Nephron (organoid): ENCODE results near the gene SLC25A40.

ENCODE experiments used
- H3K27ac Mint-ChIP-seq, 3 experiments: 2 replicates each; pipeline ENCODE4 v1.8.0; 2020; ENCODE audit warnings: mixed read lengths in 3 of 3, mild to moderate bottlenecking in 2 of 3, moderate library complexity in 1 of 3
- H3K27me3 Mint-ChIP-seq: 2 replicates; pipeline ENCODE4 v1.8.0; 2021; ENCODE audit warnings: low read depth, mild to moderate bottlenecking, moderate library complexity, mixed read lengths
- H3K36me3 Mint-ChIP-seq: 2 replicates; pipeline ENCODE4 v1.8.0; 2020; ENCODE audit warnings: low read depth, mixed read lengths
- H3K4me1 Mint-ChIP-seq: 2 replicates; pipeline ENCODE4 v1.8.0; 2020; ENCODE audit warnings: mixed read lengths
- H3K4me3 Mint-ChIP-seq, 3 experiments: 2 replicates each; pipeline ENCODE4 v1.8.0; 2020; ENCODE audit warnings: mild to moderate bottlenecking in 3 of 3, mixed read lengths in 3 of 3, moderate library complexity in 2 of 3
- H3K9me3 Mint-ChIP-seq: 2 replicates; pipeline ENCODE4 v1.8.0; 2020; ENCODE audit warnings: mixed read lengths
- TF ChIP-seq, protein P1 (sequence below), 3 experiments: fragments of 200-600 bp; sonication (generic); IDR thresholded peaks; one replicate each; pipeline ENCODE4 v1.5.0; 2021; ENCODE audit warnings: antibody characterized with exemption in 3 of 3; ENCODE audit not compliant: unreplicated experiment in 3 of 3

Gene SLC25A40

DNA sequence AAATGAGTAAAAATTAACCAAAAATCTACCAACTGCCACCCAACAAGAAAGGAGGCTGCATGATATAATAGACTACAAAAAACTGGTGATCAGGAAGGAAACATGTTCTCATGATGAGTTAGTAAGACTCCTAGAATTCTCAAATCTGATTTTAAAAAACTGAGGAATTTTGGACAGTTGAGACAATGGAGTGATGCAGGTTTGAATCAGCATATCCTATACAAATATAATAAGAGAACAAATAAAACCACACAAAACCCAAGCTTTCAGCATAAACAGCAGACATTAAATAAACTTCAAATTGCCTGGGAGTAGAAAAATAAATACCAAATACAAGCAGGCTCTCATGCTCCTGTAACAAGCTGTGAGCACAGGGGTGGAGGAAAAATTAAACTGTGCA is 57.8 kb downstream of the SLC25A40 start:
- Mint-ChIP-seq H3K36me3 (no peaks in the 10 kb centered on the region), H3K27me3 (no peaks in the 10 kb centered on the region), H3K9me3 (no peaks in the 10 kb centered on the region), H3K27ac (no peak overlapping the region), H3K4me1 (no peaks in the 10 kb centered on the region), H3K4me3 (no peak overlapping the region)
- TF ChIP-seq, protein P1, sequence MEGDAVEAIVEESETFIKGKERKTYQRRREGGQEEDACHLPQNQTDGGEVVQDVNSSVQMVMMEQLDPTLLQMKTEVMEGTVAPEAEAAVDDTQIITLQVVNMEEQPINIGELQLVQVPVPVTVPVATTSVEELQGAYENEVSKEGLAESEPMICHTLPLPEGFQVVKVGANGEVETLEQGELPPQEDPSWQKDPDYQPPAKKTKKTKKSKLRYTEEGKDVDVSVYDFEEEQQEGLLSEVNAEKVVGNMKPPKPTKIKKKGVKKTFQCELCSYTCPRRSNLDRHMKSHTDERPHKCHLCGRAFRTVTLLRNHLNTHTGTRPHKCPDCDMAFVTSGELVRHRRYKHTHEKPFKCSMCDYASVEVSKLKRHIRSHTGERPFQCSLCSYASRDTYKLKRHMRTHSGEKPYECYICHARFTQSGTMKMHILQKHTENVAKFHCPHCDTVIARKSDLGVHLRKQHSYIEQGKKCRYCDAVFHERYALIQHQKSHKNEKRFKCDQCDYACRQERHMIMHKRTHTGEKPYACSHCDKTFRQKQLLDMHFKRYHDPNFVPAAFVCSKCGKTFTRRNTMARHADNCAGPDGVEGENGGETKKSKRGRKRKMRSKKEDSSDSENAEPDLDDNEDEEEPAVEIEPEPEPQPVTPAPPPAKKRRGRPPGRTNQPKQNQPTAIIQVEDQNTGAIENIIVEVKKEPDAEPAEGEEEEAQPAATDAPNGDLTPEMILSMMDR (IDR thresholded peaks at IDR 0.05; ENCODE audit: unreplicated experiment in 3 of 3), result no peak

DNA sequence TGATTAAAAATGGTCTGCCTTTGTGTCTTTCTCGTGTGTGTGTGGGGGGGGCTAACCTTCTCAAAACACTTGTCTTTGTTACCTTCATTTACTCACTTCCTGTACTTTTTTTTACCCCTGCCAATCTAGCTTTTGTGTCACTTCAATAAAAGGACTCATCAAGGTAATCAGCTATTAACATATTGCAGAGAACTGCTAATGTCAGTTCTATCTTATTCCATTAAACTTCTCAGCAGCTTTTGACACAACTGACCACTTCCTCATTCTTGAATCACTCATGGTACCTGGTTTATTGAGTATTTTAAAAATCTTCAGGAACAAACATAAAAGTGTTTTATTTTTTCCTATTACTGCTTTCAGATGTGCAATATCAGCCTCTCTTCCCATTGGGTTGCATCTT is 59.8 kb downstream of the SLC25A40 start:
- H3K4me1 Mint-ChIP-seq, result no peaks in the 10 kb centered on the region
- H3K36me3 Mint-ChIP-seq, result no peaks in the 10 kb centered on the region
- H3K27ac Mint-ChIP-seq, result no peak overlapping the region
- H3K4me3 Mint-ChIP-seq, result no peak overlapping the region
- TF ChIP-seq, protein P1 (IDR thresholded peaks at IDR 0.05; ENCODE audit: unreplicated experiment in 3 of 3), result no peak
- no peaks in the 10 kb centered on the region for H3K27me3 Mint-ChIP-seq
- H3K9me3 Mint-ChIP-seq, result no peaks in the 10 kb centered on the region

- Mint-ChIP-seq H3K9me3 (no peaks in the 10 kb centered on the region), H3K36me3 (no peaks in the 10 kb centered on the region), H3K27ac (no peak overlapping the region), H3K4me1 (no peaks in the 10 kb centered on the region), H3K4me3 (no peak overlapping the region), H3K27me3 (no peaks in the 10 kb centered on the region)
- TF ChIP-seq, protein P1 (IDR thresholded peaks at IDR 0.05; ENCODE audit: unreplicated experiment in 3 of 3), result no peak
These were observed 65.4 kb downstream of the SLC25A40 start for GRCh38 chr7:87810726-87811125.

GRCh38 chr7:87810130-87810529 is 66.0 kb downstream of the SLC25A40 start:
- TF ChIP-seq, protein P1 (IDR thresholded peaks at IDR 0.05; ENCODE audit: unreplicated experiment in 3 of 3), result no peak
- no peaks in the 10 kb centered on the region for H3K36me3 Mint-ChIP-seq
- no peaks in the 10 kb centered on the region for H3K9me3 Mint-ChIP-seq
- H3K27ac Mint-ChIP-seq, result no peak overlapping the region
- no peak overlapping the region for H3K4me3 Mint-ChIP-seq
- no peaks in the 10 kb centered on the region for H3K4me1 Mint-ChIP-seq
- no peaks in the 10 kb centered on the region for H3K27me3 Mint-ChIP-seq

DNA sequence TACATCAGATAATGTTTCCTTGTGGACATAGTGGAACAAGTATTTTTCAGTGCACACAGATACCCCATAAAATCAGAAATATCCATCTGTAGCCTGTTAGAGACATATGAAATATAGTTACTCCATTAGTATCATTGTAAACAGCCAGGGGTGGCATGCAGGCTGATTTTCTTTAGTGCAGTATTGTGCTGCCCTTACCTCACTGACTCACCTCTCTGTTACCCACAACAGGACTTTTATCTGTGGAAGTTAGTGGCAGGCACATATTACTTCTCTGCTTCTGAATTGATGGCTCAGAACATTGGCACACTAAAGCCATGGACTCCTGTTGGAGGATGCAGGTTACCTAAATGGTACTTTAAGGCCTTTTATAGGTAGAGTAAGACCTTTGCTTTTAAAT is 70.0 kb downstream of the SLC25A40 start:
- H3K36me3 Mint-ChIP-seq, result no peaks in the 10 kb centered on the region
- H3K4me1 Mint-ChIP-seq, result no peaks in the 10 kb centered on the region
- H3K4me3 Mint-ChIP-seq, result no peak overlapping the region
- H3K27ac Mint-ChIP-seq, result no peak overlapping the region
- TF ChIP-seq, protein P1 (IDR thresholded peaks at IDR 0.05; ENCODE audit: unreplicated experiment in 3 of 3), result no peak
- no peaks in the 10 kb centered on the region for H3K27me3 Mint-ChIP-seq
- no peaks in the 10 kb centered on the region for H3K9me3 Mint-ChIP-seq

DNA sequence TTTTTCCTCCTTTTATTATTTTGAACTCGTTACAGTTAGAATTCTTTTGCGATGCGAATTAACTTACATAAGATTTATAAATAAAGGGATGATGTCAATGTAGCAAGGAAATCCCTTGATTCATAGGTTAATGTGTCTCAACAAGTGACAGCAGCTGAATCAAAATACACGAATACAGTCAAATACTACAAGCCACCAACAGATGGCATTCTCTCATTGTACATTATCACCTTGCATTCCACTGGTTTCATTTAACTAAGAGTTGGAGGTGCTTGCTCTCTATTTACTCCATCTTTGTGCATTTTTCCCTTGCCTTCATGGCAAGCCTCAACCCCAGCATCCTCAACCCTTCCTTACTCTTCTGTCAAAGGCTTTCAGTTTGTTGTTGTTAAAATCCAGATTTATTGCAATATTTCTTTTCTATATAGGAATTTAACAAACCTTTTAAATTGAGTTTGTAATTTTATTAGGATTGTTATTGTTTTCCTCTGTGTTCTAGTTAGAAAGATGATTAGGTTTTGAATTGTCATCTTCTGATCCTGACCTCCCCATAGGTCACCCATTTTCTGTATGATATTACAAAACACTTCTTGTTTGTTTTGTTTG is 78.3 kb downstream of the SLC25A40 start:
- Mint-ChIP-seq H3K27me3 (no peaks in the 10 kb centered on the region), H3K27ac (no peak overlapping the region), H3K36me3 (no peaks in the 10 kb centered on the region), H3K4me3 (no peak overlapping the region), H3K9me3 (peaks cover 12% of the 10 kb centered on the region), H3K4me1 (no peaks in the 10 kb centered on the region)
- TF ChIP-seq, protein P1 (IDR thresholded peaks at IDR 0.05; ENCODE audit: unreplicated experiment in 3 of 3), result peak; percentile 63 to 81 (median 71)
